ENCODE data around the gene ABCD4. TPM values are rescaled to one million over a fixed set of nuclear protein-coding genes. Genes with fewer than 3 reads are reported as not detected.
A peak's percentile ranks its signal among the peaks of the same experiment; 100 is the strongest.

ABCD4 gene
- total RNA-seq, 3 donors from 2014 or later, result 38.2 to 57.0 (median 54.7) TPM

GRCh38 chr14:74313601-74314000, 10.9 kb upstream of the ABCD4 start:
- H3K36me3 ChIP-seq, result no peaks in the 10 kb centered on the region
- no peak overlapping the region for H3K4me3 ChIP-seq
- no peaks in the 10 kb centered on the region for H3K9me3 ChIP-seq
- intact Hi-C loops (cut with DNase I; ENCODE audit: low total_unique reads), result no loop called here
- TF ChIP-seq CTCF (IDR thresholded peaks at IDR 0.05), result no peak
- no peak for TF ChIP-seq POLR2AphosphoS5 (IDR thresholded peaks at IDR 0.05)
- TF ChIP-seq POLR2A (IDR thresholded peaks at IDR 0.05), result no peak
- no peak overlapping the region for H3K27ac ChIP-seq
- H3K4me1 ChIP-seq, result no peaks in the 10 kb centered on the region
- no peak for DNase-seq (ENCODE audit: low spot score in 2 of 2)
- no peaks in the 10 kb centered on the region for H3K27me3 ChIP-seq

- TF ChIP-seq CTCF (IDR thresholded peaks at IDR 0.05), result no peak
- TF ChIP-seq POLR2A (IDR thresholded peaks at IDR 0.05), result no peak
- TF ChIP-seq POLR2AphosphoS5 (IDR thresholded peaks at IDR 0.05), result no peak
- H3K4me3 ChIP-seq, result no peak overlapping the region
- H3K9me3 ChIP-seq, result no peaks in the 10 kb centered on the region
- intact Hi-C loops (cut with DNase I; ENCODE audit: low total_unique reads), result no loop called here
- H3K4me1 ChIP-seq, result no peaks in the 10 kb centered on the region
- H3K36me3 ChIP-seq, result no peaks in the 10 kb centered on the region
- H3K27ac ChIP-seq, result no peak overlapping the region
- DNase-seq (ENCODE audit: low spot score in 2 of 2), result no peak
- H3K27me3 ChIP-seq, result no peaks in the 10 kb centered on the region
Measured at GRCh38 chr14:74312161-74312560, 9.4 kb upstream of the ABCD4 start.

- TF ChIP-seq POLR2A (IDR thresholded peaks at IDR 0.05), result no peak
Measured at GRCh38 chr14:74309125-74310022, 6.6 kb upstream of the ABCD4 start.

GRCh38 chr14:74308695-74309094, 6.0 kb upstream of the ABCD4 start:
- Histone ChIP-seq H3K9me3 (no peaks in the 10 kb centered on the region), H3K27ac (no peak overlapping the region), H3K4me1 (no peaks in the 10 kb centered on the region), H3K36me3 (no peaks in the 10 kb centered on the region), H3K27me3 (no peaks in the 10 kb centered on the region), H3K4me3 (no peak overlapping the region)
- TF ChIP-seq POLR2AphosphoS5 (IDR thresholded peaks at IDR 0.05) (no peak), CTCF (IDR thresholded peaks at IDR 0.05) (no peak), POLR2A (IDR thresholded peaks at IDR 0.05) (no peak)
- no peak for DNase-seq (ENCODE audit: low spot score in 2 of 2)
- intact Hi-C loops (cut with DNase I; ENCODE audit: low total_unique reads), result no loop called here

More at GRCh38 chr14:74309125-74310022, 6.6 kb upstream of the ABCD4 start:
- Histone ChIP-seq H3K27ac (no peak overlapping the region), H3K4me1 (no peaks in the 10 kb centered on the region), H3K9me3 (no peaks in the 10 kb centered on the region), H3K27me3 (no peaks in the 10 kb centered on the region), H3K4me3 (no peak overlapping the region), H3K36me3 (no peaks in the 10 kb centered on the region)
- DNase-seq (ENCODE audit: low spot score in 2 of 2), result no peak
- intact Hi-C loops (cut with DNase I; ENCODE audit: low total_unique reads), result no loop called here

- Histone ChIP-seq H3K4me1 (no peaks in the 10 kb centered on the region), H3K27ac (peak overlapping the region; percentile 85 to 95), H3K36me3 (no peaks in the 10 kb centered on the region), H3K27me3 (no peaks in the 10 kb centered on the region), H3K4me3 (peak overlapping the region; percentile 92 to 96 (median 94)), H3K9me3 (no peaks in the 10 kb centered on the region)
- intact Hi-C loops (cut with DNase I; ENCODE audit: low total_unique reads), result no loop called here
- no peak for TF ChIP-seq POLR2A (IDR thresholded peaks at IDR 0.05)
- TF ChIP-seq CTCF (IDR thresholded peaks at IDR 0.05), result peak in 2 of 3 donors; percentile 46
- TF ChIP-seq POLR2AphosphoS5 (IDR thresholded peaks at IDR 0.05), result no peak
- DNase-seq (ENCODE audit: low spot score in 2 of 2), result no peak
Measured at GRCh38 chr14:74302152-74302628, 544 bp downstream of the ABCD4 start.

Measured in breast epithelium (tissue), 4 donors.